Non-pigmented ciliary epithelial cell (primary cell): ENCODE results near the gene INO80D.
"Not testable (repeated sequence)": the region's sequence is repeated elsewhere in the genome, so short reads cannot be mapped to it uniquely, and the experiment has no call there.

ENCODE experiments used
- DNase-seq: peaks from one replicate; pipeline ENCODE4 v3.0.0-alpha.2; 2010; ENCODE audit warnings: low read depth

The INO80D gene

DNA sequence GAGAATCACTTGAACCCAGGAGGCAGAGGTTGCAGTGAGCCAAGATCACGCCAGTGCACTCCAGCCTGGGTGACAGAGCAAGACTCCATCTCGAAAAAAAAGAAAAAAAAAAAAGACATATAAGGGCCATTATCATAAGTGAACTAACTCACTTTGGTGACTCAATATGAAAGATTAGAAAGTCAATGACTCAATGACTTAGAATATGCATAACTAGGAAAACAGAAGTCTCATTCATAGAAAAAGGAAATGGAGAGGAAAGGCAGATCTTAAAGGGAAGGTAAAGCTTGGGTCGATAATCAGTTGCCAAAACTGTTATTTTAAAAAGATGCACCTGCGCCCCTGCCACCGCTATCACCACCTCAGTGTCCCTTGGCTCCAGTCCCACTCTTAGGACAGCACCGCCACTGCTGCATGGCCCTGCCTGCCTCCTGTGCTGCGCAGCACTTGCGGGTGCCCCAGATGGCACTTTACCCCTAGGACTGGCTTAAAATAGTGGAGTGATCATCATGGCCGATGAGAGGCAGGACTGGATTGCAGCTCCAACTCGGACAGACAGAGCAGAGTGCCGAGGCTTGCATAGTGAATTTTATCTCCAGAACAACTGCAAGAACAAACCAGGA, 54.7 kb downstream of the INO80D start:
- DNase-seq, result no peak

GRCh38 chr2:206028101-206028500, 57.9 kb downstream of the INO80D start:
- DNase-seq, result no peak

DNA sequence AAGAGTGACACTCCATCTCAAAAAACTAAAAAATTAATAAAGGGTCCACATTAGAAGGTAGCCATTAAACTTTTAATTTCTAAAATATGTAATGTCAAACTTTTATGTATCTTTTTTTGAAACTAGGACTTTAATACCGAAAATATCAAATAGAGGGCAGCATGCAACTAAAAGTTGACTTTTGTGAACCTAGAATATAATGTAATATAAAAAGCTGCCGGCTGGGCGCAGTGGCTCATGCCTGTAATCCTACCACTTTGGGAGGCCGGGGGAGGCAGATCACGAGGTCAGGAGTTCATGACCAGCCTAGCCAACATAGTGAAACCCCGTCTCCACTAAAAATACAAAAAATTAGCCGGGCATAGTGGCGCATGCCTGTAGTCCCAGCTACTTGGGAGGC, 62.8 kb downstream of the INO80D start:
- no peak for DNase-seq

- no peak for DNase-seq
Measured at GRCh38 chr2:206020171-206020570, 65.8 kb downstream of the INO80D start.

GRCh38 chr2:206015746-206016145, 70.2 kb downstream of the INO80D start:
- DNase-seq, result not testable (repeated sequence)

GRCh38 chr2:206011795-206012194, 74.2 kb downstream of the INO80D start:
- DNase-seq, result no peak

DNA sequence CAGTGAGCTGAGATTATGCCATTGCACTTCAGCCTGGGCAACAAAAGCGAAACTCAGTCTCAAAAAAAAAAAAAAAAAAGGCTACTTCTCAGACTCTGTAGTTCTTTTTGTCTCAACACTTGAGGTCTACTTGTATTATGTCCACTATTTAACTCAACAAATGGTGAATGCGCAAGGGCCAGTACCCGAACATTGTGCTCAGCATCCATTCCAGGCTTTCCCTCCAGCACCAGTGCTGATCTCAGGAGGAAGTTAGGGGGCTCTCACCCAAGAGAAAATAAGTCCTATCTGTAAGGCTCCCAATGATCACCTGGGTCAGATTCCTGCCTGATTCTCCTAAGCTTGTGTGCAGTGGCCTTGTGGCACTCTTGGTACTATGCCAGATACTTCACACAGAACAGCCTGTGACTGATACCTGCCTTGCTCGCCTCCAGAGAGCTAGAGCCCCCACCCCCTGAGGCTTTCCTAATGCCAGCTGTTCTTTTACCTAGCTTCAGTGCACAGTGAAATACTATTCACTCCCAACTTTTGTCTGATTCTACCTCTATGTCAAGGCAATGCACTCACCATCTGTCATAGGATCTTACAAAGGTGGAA, 74.9 kb downstream of the INO80D start:
- DNase-seq, result no peak

- no peak for DNase-seq
Measured at GRCh38 chr2:206004004-206004693, 81.8 kb downstream of the INO80D start.

DNA sequence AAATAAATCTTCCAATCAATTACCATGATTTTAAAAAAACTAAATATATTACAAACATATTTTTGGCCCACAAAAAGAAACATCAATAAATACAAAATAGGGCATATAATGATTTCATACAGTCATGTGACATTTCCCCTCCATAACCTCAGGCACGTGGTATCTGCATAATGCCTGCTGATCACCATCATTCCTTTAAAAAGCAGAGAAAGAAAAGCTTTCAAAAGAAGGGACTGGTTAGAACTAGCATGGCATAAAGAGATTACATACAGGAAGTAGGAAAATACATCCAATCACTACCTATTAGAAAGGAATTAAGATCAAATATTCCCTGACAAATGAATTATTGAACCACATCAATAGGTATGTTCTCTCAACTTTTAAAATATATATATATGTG, 83.5 kb downstream of the INO80D start:
- DNase-seq, result no peak

GRCh38 chr2:206001912-206002311, 84.1 kb downstream of the INO80D start:
- no peak for DNase-seq

- DNase-seq, result no peak
Measured at GRCh38 chr2:206000776-206001175, 85.2 kb downstream of the INO80D start.

- no peak for DNase-seq
Measured at GRCh38 chr2:205998583-205998982, 87.4 kb downstream of the INO80D start.

DNA sequence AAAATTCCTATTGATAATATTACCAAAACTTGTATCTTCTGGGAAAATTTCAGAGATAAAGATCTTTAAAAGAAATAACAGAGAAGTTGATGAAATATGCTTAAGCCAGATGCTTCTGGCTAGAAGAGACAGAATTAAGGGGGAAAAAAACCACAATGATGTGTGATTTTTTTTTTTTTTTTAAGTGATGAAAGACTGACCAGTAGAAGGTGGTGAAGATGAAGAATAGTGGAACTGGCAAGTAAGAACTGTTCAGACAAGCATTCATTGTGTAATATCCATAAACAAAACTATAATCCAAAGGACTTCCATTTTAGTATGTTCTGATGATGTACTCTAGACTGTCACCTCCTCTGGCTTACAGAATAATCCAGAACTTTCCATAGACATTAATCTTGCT, 89.8 kb downstream of the INO80D start:
- DNase-seq, result no peak

DNA sequence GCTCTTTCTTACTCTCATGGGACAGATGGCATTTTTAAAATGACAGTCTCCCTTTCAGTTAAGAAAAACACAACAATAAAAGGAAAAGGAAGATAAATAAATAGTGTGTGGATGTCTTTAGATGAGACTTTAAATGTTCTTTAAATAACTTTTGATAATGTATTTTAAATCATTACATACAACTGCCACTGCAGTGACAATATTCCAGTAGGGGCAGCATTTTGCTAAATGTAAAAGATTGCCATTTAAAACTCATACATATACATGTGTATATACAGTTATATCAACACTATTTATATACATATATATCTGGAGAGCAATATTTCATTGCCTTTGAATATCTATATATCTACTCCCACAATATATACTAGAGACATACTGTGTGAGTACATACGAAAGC, 90.7 kb downstream of the INO80D start:
- no peak for DNase-seq

DNA sequence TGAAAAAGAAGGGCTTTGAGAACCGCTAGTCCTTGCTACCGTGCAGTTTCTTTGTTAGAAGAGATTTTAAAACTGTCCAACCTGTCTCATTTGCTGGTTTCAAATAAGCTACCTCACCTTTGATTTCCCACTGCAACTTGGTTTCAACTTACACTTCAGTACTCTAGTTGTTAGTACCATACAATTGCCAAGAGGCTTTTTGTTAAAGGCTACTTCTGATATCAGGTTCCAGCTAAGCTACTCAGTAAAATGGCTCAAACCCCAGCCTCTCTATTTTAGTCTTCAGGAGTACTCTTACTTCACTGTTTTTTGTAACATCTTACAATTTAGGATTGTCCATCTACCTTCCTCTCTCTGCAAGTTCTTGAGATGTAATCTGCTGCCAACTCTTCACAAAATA, 91.6 kb downstream of the INO80D start:
- no peak for DNase-seq

GRCh38 chr2:205990104-205990503, 95.9 kb downstream of the INO80D start:
- no peak for DNase-seq

- DNase-seq, result no peak
Measured at GRCh38 chr2:205989271-205990071, 96.5 kb downstream of the INO80D start.

DNA sequence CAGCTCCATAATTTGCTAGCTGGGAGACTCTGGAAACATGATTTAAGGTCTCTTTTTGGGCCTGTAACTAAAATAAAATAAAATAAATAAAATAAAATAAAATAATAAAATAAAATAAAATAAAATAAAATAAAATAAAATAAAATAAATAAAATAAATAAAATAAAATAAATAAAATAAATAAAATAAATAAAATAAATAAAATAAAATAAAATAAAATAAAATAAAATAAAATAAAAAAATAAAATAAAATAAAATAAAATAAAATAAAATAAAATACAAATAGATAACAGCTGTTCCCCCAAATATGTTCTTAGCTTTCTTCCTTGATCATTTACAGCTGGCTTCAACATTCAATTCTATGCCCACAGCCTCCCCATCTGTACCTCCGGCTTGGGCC, 97.3 kb downstream of the INO80D start:
- DNase-seq, result not testable (repeated sequence)

DNA sequence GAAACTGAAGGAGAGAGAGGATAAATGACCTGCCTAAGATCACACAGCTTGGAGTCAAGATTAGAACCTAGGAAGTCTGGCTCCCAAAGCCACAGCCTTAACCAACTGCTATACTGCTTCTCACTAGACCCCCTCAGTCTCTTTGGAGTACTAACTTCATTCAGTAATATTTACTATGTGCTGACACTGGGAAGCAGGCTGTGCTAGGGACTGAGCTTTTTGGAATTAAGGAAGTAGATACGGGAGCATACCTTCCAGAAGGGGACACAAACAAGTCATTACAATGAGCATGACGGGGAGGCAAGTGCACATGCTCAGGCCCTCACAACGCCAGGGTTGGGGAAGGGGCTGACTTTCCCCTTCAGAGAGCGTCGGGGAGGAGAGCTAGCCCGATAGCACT, 97.7 kb downstream of the INO80D start:
- no peak for DNase-seq

GRCh38 chr2:205986334-205986733, 99.6 kb downstream of the INO80D start:
- not testable (repeated sequence) for DNase-seq

DNA sequence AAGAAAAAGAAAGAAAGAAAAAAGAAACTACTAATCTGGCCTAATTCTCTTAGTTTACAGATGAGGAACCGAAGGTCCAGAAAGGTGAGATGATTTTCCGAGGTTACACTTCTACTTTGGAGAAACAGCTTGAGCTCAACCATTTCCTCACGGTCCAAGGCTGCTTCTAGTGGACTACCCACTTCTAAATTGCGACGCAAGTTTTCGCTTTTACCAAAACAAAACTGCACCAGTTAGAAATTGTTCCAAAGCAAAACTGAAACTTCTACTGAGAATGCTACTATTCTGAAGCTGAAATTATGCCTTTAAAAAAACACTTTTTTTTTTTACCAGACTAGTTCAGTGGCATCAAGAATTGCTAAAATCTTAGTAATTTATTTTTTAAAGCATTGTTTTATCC, 101.6 kb downstream of the INO80D start:
- DNase-seq, result no peak

GRCh38 chr2:205982776-205983327, 103.1 kb downstream of the INO80D start:
- DNase-seq, result no peak
